AG09319 (cell line): ENCODE results near the gene PUSL1.

ENCODE experiments used
- DNase-seq: peaks from one replicate; pipeline ENCODE4 v3.0.0-alpha.2; 2010; ENCODE audit warnings: low read depth; ENCODE audit errors: extremely low read depth
- CTCF ChIP-seq: IDR thresholded peaks from 2 replicates; pipeline ENCODE4 v1.5.1; 2011; ENCODE audit warnings: low read depth, mild to moderate bottlenecking, inconsistent platforms, low read length, moderate library complexity

The PUSL1 gene

GRCh38 chr1:1330366-1331067, 22.1 kb downstream of the PUSL1 start:
- no peak for DNase-seq
- TF ChIP-seq CTCF = no peak

- TF ChIP-seq CTCF = no peak
- DNase-seq = no peak
Observed at GRCh38 chr1:1331068-1331965, 22.9 kb downstream of the PUSL1 start, which contains the start of gene TAS1R3. TAS1R3 (plus strand) TSS chr1:1331280; CDS start chr1:1331346, 66 bp downstream.

- no peak for TF ChIP-seq CTCF
Observed at GRCh38 chr1:1332031-1332755, 23.8 kb downstream of the PUSL1 start.

GRCh38 chr1:1332774-1333480, 24.5 kb downstream of the PUSL1 start:
- DNase-seq = no peak
- no peak for TF ChIP-seq CTCF

More at GRCh38 chr1:1332031-1332755, 23.8 kb downstream of the PUSL1 start:
- DNase-seq = no peak

GRCh38 chr1:1333551-1334241, 25.3 kb downstream of the PUSL1 start:
- TF ChIP-seq CTCF = no peak
- DNase-seq = no peak

GRCh38 chr1:1334835-1335234, 26.4 kb downstream of the PUSL1 start:
- no peak for DNase-seq
- no peak for TF ChIP-seq CTCF
